BE2C (cell line): Measurements from ENCODE around the gene ZFYVE1.
A peak's percentile ranks its signal among the peaks of the same experiment; 100 is the strongest.
"Not testable (repeated sequence)": the region's sequence is repeated elsewhere in the genome, so short reads cannot be mapped to it uniquely, and the experiment has no call there.

ENCODE experiments used
- DNase-seq: peaks from one replicate; pipeline ENCODE4 v3.0.0-alpha.2; 2020
- H3K27me3 ChIP-seq: fragments of 250-450 bp; sonication (Bioruptor Pico); 2 replicates; pipeline ENCODE4 v1.5.1; 2020; ENCODE audit warnings: mild to moderate bottlenecking
- H3K36me3 ChIP-seq: fragments of 250-450 bp; sonication (Bioruptor Pico); 2 replicates; pipeline ENCODE4 v1.5.1; 2020; ENCODE audit warnings: mild to moderate bottlenecking
- H3K4me1 ChIP-seq: fragments of 250-450 bp; sonication (Bioruptor Pico); 2 replicates; pipeline ENCODE4 v1.5.1; 2020
- H3K4me3 ChIP-seq: 2 replicates; pipeline ENCODE4 v1.5.1; 2011; ENCODE audit warnings: low read depth, low read length
- H3K9me3 ChIP-seq: fragments of 250-450 bp; sonication (Bioruptor Pico); 2 replicates; pipeline ENCODE4 v1.5.1; 2020
- TF ChIP-seq, protein P1 (sequence below): IDR thresholded peaks from 2 replicates; pipeline ENCODE4 v1.5.1; 2012; ENCODE audit warnings: mild to moderate bottlenecking, low read depth, low read length

ZFYVE1 gene

GRCh38 chr14:72957213-72957612, 69.7 kb downstream of the ZFYVE1 start:
- no peak for DNase-seq
- Histone ChIP-seq H3K9me3 (no peaks in the 10 kb centered on the region), H3K4me1 (no peaks in the 10 kb centered on the region), H3K36me3 (peaks cover 58% of the 10 kb centered on the region), H3K4me3 (no peak overlapping the region), H3K27me3 (no peaks in the 10 kb centered on the region)
- TF ChIP-seq, protein P1, sequence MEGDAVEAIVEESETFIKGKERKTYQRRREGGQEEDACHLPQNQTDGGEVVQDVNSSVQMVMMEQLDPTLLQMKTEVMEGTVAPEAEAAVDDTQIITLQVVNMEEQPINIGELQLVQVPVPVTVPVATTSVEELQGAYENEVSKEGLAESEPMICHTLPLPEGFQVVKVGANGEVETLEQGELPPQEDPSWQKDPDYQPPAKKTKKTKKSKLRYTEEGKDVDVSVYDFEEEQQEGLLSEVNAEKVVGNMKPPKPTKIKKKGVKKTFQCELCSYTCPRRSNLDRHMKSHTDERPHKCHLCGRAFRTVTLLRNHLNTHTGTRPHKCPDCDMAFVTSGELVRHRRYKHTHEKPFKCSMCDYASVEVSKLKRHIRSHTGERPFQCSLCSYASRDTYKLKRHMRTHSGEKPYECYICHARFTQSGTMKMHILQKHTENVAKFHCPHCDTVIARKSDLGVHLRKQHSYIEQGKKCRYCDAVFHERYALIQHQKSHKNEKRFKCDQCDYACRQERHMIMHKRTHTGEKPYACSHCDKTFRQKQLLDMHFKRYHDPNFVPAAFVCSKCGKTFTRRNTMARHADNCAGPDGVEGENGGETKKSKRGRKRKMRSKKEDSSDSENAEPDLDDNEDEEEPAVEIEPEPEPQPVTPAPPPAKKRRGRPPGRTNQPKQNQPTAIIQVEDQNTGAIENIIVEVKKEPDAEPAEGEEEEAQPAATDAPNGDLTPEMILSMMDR: no peak

DNA sequence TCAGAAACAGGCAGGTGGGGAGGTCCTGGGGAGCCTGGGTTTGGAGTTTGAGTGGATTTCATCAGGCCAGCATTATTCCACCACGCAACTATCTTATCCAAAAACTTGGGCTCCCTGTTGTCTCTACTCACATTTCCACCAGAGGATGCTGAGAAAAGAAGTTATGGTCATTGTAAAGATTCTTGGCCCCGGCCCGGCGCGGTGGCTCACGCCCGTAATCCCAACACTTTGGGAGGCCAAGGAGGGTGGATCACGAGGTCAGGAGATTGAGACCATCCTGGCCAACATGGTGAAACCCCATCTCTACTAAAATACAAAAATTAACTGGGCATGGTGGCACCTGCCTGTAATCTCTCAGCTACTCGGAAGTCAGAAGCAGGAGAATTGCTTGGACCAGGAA, 70.2 kb downstream of the ZFYVE1 start:
- not testable (repeated sequence) for H3K4me1 ChIP-seq, H3K4me3 ChIP-seq, H3K27me3 ChIP-seq, H3K9me3 ChIP-seq, DNase-seq
- H3K36me3 ChIP-seq: peaks cover 63% of the 10 kb centered on the region

DNA sequence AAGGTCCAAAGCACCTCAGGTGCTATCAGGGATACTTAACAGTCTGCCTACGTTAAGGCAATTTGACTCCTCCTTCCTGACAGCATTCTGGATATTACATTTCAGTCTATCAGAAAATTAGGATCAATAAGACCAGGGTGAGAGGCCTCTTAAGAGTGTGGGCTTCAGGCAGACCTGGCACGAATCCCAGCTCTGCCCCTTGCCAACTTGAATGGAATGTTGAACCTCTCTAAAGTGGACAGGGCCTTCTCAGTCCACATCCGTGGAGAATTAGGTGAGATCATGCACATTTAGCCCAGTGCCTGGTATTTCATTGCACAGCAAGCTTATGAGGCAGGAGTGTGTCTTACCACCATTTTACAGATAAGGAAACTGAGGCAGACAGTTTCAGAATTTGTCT, 74.7 kb downstream of the ZFYVE1 start:
- Histone ChIP-seq H3K36me3 (peaks cover 66% of the 10 kb centered on the region), H3K4me1 (no peaks in the 10 kb centered on the region)
- no peak for DNase-seq

GRCh38 chr14:72948481-72949138, 78.3 kb downstream of the ZFYVE1 start:
- Histone ChIP-seq H3K36me3 (peaks cover 62% of the 10 kb centered on the region), H3K27me3 (no peaks in the 10 kb centered on the region), H3K4me1 (no peaks in the 10 kb centered on the region), H3K4me3 (no peak overlapping the region), H3K9me3 (no peaks in the 10 kb centered on the region)
- DNase-seq: peak; percentile 77
- TF ChIP-seq, protein P1: peak; percentile 93

More for the DNA sequence above, 74.7 kb downstream of the ZFYVE1 start:
- Histone ChIP-seq H3K9me3 (no peaks in the 10 kb centered on the region), H3K4me3 (no peak overlapping the region), H3K27me3 (no peaks in the 10 kb centered on the region)
- TF ChIP-seq, protein P1: no peak

GRCh38 chr14:72947366-72948160, 79.3 kb downstream of the ZFYVE1 start:
- Histone ChIP-seq H3K9me3 (no peaks in the 10 kb centered on the region), H3K4me1 (no peaks in the 10 kb centered on the region), H3K36me3 (peaks cover 68% of the 10 kb centered on the region), H3K4me3 (no peak overlapping the region), H3K27me3 (no peaks in the 10 kb centered on the region)
- TF ChIP-seq, protein P1: no peak
- DNase-seq: no peak

DNA sequence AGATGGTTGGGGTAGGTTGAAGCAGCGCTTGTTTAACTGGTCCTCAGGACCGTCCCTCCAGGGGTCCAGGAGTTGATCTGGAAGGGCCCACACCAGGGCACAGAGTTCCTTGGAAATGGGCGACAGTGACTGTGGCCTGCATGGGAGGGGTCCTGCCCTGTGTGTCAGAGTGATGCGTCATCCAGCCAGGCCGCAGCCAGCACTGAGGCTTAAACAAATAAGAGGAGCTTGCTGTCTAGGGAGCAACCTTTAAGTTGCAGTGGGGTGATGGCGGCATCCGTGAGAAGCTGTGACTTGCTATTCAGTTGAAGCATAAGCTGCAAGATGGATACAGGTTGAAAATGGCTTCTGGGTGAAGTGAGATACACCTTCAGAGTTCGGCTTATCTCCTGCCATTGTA, 80.4 kb downstream of the ZFYVE1 start:
- no peak overlapping the region for H3K4me3 ChIP-seq
- H3K9me3 ChIP-seq: no peaks in the 10 kb centered on the region
- no peaks in the 10 kb centered on the region for H3K4me1 ChIP-seq
- H3K27me3 ChIP-seq: no peaks in the 10 kb centered on the region
- DNase-seq: no peak
- TF ChIP-seq, protein P1: no peak
- H3K36me3 ChIP-seq: peaks cover 71% of the 10 kb centered on the region
